Pancreas (tissue), 10 donors: ENCODE results near the gene SLCO3A1. TPM values are rescaled to one million over a fixed set of nuclear protein-coding genes. Genes with fewer than 3 reads are reported as not detected.

ENCODE experiments used
- ATAC-seq, 4 donors: fragments of 200-7000 bp; cut with Tn5 transposase; one replicate each; pipeline versions ENCODE4 v1.8.0 to v1.9.1; 2020; ENCODE audit warnings: mild to moderate bottlenecking in 4 of 4, moderate library complexity in 4 of 4
- DNase-seq, 6 donors: peaks; one replicate each; pipeline ENCODE4 v3.0.0-alpha.2; 2020
- FAIRE-seq: peaks from 2 replicates; lab custom pipeline; 2012; peaks lifted over from hg19 to GRCh38; lab: Jason Lieb, UNC
- H3K27ac ChIP-seq, 4 donors: fragments of 200-600 bp; sonication (generic); 1 replicate in 3 of 4; 2 replicates in 1 of 4; pipeline versions ENCODE4 v1.5.0 to v1.8.0; 2020
- H3K27me3 ChIP-seq, 4 donors: fragments of 200-600 bp; one replicate each; pipeline ENCODE4 v1.8.0; 2021
- H3K36me3 ChIP-seq, 3 donors: fragments of 200-600 bp; sonication (generic) in 1 of 3; one replicate each; pipeline versions ENCODE4 v1.5.0 to v1.8.0; 2020 to 2021
- H3K4me1 ChIP-seq, 3 donors: fragments of 200-600 bp; one replicate each; pipeline ENCODE4 v1.8.0; 2021
- H3K4me3 ChIP-seq, 4 donors: fragments of 200-600 bp; sonication (generic) in 2 of 4; one replicate each; pipeline versions ENCODE4 v1.5.0 to v1.8.0; 2020 to 2021
- H3K9me3 ChIP-seq, 4 donors: fragments of 200-600 bp; one replicate each; pipeline ENCODE4 v1.8.0; 2021
- CTCF ChIP-seq, 4 donors: fragments of 200-600 bp; sonication (generic) in 3 of 4; IDR thresholded peaks; one replicate each; pipeline versions ENCODE4 v1.5.0 to v1.8.0; 2021; ENCODE audit warnings: antibody characterized with exemption in 4 of 4
- WGBS, 2 donors: extraction: QIAGEN DNeasy Blood & Tissue Kit; methylation state at CpG; one replicate each; pipeline ENCODE4 v1.1.7; 2013; 5-methylcytosine and 5-hydroxymethylcytosine counted together
- intact Hi-C, 3 donors: fragments of 100-400 bp; cut with DNase I; formaldehyde crosslinking; loops; one replicate each; pipeline versions ENCODE4 v1.11.1 to v1.14.2; 2022
- polyA plus RNA-seq, 2 donors: library from polyadenylated mRNA; stranded (reverse); fragments of 200-250 nt; gene quantifications; one replicate each; pipeline ENCODE4 v1.2.3, GENCODE V29; 2013
- total RNA-seq, 6 donors: library from RNA; stranded (reverse); fragmentation: NEBNext Ultra II Directional in 4 of 6; extraction: Animal tissue kit (Norgen Biotek cat#: 25700) in 4 of 6; gene quantifications; one replicate each; pipeline versions ENCODE4 v1.2.1 to v1.2.4, GENCODE V29; 2021 to 2023
- donor health status: healthy with polysubstance abuse.
- donor health status: DM: no; HTN: no; CAD: no; lungs with moderate emphysema.
- donor health status: DM: no; HTN: no; CAD: no.
- donor health status: control.
- donor health status: control.
- donor health status: Bipolar disorder and iron deficiency.
- donor health status: DM: yes; HTN: yes; CAD: no.
- donor health status: DM: no; HTN: no; CAD: no.
- donor health status: DM: no; HTN: no; CAD: no.
- donor health status: DM: yes; HTN: yes; CAD: no.

Gene SLCO3A1
- total and polyA plus RNA-seq, 8 donors, result 3.4 to 15.5 (median 6.7) TPM

- Histone ChIP-seq H3K4me3 (no peak overlapping the region), H3K27ac (peak overlapping the region in 3 of 4 donors; percentile 5 to 50 (median 44)), H3K4me1 (no peaks in the 10 kb centered on the region), H3K9me3 (no peaks in the 10 kb centered on the region), H3K36me3 (no peaks in the 10 kb centered on the region), H3K27me3 (no peaks in the 10 kb centered on the region)
- intact Hi-C loops, result no loop called here
- no peak for FAIRE-seq
- peak in 3 of 4 donors; percentile 33 to 67 (median 50) for ATAC-seq
- no peak for TF ChIP-seq CTCF (IDR thresholded peaks at IDR 0.05)
- 41 to 42% methylated on average over 6 of the region's 6 CpGs for WGBS, 2 donors
- DNase-seq, result no peak
These were observed 12.9 kb downstream of the SLCO3A1 start for GRCh38 chr15:91866371-91866905.

GRCh38 chr15:91866971-91867372 is 13.5 kb downstream of the SLCO3A1 start:
- intact Hi-C loops, result no loop called here
- FAIRE-seq, result no peak
- Histone ChIP-seq H3K4me3 (no peak overlapping the region), H3K27ac (peak overlapping the region in 3 of 4 donors; percentile 5 to 50 (median 44)), H3K27me3 (no peaks in the 10 kb centered on the region), H3K36me3 (no peaks in the 10 kb centered on the region), H3K4me1 (no peaks in the 10 kb centered on the region), H3K9me3 (no peaks in the 10 kb centered on the region)
- ATAC-seq, result peak in 3 of 4 donors; percentile 22 to 56 (median 48)
- DNase-seq, result no peak
- TF ChIP-seq CTCF (IDR thresholded peaks at IDR 0.05), result no peak
- WGBS, 2 donors, result 74 to 77% methylated on average over 8 of the region's 8 CpGs

DNA sequence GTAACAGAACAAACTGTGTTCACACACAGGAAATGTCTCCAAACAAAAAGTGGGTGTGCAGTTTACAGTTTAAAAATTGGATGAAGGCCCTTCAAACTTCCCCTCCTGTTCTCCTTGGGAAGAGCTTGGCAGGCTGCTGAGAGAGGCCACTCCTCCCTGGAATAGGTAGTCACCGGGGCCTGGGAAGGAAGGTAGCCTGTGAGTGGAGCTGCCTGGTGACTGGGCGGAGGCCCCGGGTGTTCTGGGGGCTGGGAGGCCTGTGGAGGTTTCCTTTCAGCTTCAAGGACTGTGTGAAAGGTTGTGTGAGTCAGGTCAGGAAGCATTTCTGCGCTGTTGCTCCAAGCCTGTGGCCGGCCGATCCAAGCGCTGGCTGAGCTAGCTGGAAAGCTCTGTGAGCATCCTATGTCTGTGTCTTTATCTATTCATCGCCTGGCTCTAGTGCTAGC is 14.1 kb downstream of the SLCO3A1 start:
- TF ChIP-seq CTCF (IDR thresholded peaks at IDR 0.05), result no peak
- H3K4me3 ChIP-seq, result no peak overlapping the region
- H3K27ac ChIP-seq, result peak overlapping the region in 3 of 4 donors; percentile 31 to 50 (median 46)
- 62 to 67% methylated on average over 8 of the region's 8 CpGs for WGBS, 2 donors
- H3K9me3 ChIP-seq, result no peaks in the 10 kb centered on the region
- DNase-seq, result peak in 5 of 6 donors; percentile 15 to 56 (median 31)
- H3K36me3 ChIP-seq, result no peaks in the 10 kb centered on the region
- H3K27me3 ChIP-seq, result no peaks in the 10 kb centered on the region
- no peaks in the 10 kb centered on the region for H3K4me1 ChIP-seq
- ATAC-seq, result peak in 3 of 4 donors; percentile 82 to 84 (median 83)
- FAIRE-seq, result peak; percentile 5
- intact Hi-C loops, result no loop called here

- H3K27ac ChIP-seq, result no peak overlapping the region
- H3K4me3 ChIP-seq, result no peak overlapping the region
- no peaks in the 10 kb centered on the region for H3K36me3 ChIP-seq
- no peaks in the 10 kb centered on the region for H3K27me3 ChIP-seq
- FAIRE-seq (no peak), DNase-seq (no peak), ATAC-seq (no peak)
- H3K9me3 ChIP-seq, result no peaks in the 10 kb centered on the region
- intact Hi-C loops, result no loop called here
- H3K4me1 ChIP-seq, result no peaks in the 10 kb centered on the region
- no peak for TF ChIP-seq CTCF (IDR thresholded peaks at IDR 0.05)
- 65 to 66% methylated on average over 6 of the region's 6 CpGs for WGBS, 2 donors
These were observed 17.5 kb downstream of the SLCO3A1 start for GRCh38 chr15:91870876-91871537.

DNA sequence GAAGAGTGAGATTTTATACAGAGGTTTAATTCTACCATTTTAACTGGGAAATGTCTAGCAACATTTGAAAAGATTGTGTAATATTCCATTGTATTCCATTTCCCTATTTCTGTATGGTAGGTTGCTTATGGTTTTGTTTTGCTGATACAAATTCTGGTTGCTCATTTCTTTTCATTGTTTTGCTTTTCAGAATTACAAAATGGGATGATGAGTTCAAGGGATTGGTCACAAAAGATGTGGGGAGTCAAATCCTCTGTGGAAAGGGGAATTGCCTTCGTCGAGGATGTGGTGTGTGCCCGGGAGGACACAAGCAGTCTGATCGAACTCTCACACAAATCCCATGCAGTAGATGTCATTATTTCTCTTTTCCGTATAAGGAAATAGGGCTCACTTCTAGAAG is 18.3 kb downstream of the SLCO3A1 start:
- H3K27ac ChIP-seq, result no peak overlapping the region
- no peak overlapping the region for H3K4me3 ChIP-seq
- no peak for FAIRE-seq
- H3K36me3 ChIP-seq, result no peaks in the 10 kb centered on the region
- WGBS, 2 donors, result 76 to 88% methylated on average over 5 of the region's 5 CpGs
- H3K27me3 ChIP-seq, result no peaks in the 10 kb centered on the region
- TF ChIP-seq CTCF (IDR thresholded peaks at IDR 0.05), result no peak
- no peaks in the 10 kb centered on the region for H3K4me1 ChIP-seq
- ATAC-seq, result no peak
- intact Hi-C loops, result no loop called here
- H3K9me3 ChIP-seq, result no peaks in the 10 kb centered on the region
- DNase-seq, result no peak
